ENCODE results near the gene CAV1. TPM values are rescaled to one million over a fixed set of nuclear protein-coding genes. Genes with fewer than 3 reads are reported as not detected.

The CAV1 gene
- total RNA-seq, 4 donors from 2014 or later = 445 to 895 (median 578) TPM

DNA sequence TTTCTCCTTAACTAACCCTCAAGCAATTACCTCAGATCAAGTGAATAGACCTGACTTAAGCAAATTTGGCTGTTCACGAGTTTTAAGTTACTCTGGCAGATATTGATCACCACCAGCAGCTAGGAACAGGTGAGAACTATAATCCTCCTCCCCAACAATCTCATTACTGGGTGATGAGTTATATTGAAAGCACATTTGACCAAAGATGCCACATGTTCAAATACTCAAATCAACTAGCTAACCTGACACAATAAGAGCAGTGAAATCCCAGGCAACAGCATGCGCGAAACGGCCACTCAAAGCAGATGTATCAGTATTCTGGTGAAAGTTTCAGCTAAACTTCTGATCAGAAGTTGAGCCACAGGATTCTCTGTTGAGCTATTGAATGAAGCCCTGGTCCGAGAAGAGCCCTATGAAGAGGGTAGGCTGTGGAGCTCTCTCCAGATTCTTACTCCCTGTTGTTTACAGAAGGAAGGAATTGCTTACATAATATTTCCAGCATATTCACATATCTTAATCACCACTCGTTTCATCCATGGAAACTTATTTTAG lies 52.6 kb downstream of the CAV1 start:
- TF ChIP-seq, protein P1, sequence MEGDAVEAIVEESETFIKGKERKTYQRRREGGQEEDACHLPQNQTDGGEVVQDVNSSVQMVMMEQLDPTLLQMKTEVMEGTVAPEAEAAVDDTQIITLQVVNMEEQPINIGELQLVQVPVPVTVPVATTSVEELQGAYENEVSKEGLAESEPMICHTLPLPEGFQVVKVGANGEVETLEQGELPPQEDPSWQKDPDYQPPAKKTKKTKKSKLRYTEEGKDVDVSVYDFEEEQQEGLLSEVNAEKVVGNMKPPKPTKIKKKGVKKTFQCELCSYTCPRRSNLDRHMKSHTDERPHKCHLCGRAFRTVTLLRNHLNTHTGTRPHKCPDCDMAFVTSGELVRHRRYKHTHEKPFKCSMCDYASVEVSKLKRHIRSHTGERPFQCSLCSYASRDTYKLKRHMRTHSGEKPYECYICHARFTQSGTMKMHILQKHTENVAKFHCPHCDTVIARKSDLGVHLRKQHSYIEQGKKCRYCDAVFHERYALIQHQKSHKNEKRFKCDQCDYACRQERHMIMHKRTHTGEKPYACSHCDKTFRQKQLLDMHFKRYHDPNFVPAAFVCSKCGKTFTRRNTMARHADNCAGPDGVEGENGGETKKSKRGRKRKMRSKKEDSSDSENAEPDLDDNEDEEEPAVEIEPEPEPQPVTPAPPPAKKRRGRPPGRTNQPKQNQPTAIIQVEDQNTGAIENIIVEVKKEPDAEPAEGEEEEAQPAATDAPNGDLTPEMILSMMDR (IDR thresholded peaks at IDR 0.05; ENCODE audit: low read depth) = no peak

DNA sequence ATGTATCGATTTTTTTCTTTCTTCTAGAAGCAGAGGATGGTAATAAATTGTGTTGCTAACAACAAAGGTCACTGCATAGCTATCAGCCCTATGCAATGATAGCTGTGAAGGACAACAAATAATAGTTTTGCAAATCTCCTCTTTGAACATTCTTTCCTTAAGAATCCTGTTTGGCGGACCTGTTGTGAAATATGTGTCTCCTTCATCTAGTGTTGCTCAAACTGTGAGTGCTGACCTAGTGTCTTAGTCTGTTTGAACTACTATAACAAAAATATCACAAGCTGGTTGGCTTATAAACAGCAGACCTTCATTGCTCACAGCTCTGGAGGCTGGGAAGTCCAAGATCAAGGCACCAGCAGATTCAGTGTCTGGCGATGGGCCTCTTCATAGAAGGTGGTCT lies 53.7 kb downstream of the CAV1 start:
- TF ChIP-seq, protein P1 (IDR thresholded peaks at IDR 0.05; ENCODE audit: low read depth) = no peak

DNA sequence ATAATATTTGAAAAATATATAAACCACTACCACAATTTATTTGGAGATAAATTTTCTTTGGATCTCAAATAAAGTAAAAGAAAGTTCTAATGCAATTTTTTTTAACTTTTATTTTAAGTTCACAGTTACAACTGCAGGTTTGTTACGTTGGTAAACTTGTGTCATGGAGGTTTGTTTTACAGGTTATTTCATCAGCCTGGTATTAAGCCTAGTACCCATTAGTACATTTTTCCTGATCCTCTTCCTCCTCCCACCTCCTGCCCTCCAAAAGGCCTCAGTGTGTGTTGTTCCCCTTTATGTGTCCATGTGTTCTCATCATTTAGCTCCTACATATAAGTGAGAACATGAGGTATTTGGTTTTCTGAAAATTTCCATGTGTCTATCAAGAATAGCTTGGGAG lies 54.5 kb downstream of the CAV1 start:
- TF ChIP-seq, protein P1 (IDR thresholded peaks at IDR 0.05; ENCODE audit: low read depth) = no peak

DNA sequence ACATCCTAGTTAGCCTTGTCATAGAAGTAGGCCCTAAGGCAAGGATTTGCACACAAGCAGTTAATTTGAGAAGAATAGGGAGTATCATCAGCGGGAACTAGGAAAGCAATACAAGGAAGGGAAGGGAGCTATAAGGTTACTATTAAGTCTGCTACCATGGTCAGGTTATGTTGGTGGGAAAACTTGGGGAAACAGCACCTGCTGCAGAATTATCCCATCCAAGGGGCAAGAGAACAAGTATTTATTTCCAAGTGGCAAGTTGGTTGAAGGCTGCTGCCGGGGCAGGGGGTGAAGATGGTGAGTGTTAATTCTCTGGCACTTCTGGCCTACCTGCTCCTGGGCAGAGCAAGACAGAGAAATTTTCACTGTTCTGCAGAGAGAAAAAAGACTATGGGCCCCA lies 55.0 kb downstream of the CAV1 start:
- TF ChIP-seq, protein P1 (IDR thresholded peaks at IDR 0.05; ENCODE audit: low read depth) = no peak

DNA sequence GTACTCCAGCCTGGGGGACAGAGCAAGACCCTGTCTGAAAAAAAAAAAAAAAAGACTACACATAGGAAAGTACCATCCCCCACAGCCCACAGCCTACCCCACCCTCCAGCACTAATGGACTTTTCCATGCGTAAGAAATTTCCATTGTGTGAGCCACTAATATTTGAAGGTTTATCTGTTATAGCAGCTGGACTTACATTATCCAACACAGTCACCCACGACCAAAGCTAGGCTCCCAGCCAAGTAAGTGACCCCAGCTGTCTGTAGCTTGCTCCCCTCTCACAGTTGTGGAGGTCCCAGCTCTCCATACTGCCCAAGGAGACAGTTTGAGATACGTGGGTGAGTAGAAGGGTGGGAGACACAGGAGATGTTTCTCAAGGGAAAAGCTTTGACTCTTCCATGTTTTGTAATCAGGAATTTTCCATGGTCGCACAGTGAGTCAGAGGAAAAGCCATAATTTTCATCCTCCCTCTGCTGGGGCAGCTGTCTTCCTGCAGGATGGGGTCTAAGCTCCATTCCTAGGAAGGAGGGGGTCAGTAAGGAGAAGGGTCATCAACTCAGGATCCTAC lies 57.4 kb downstream of the CAV1 start:
- TF ChIP-seq, protein P1 (IDR thresholded peaks at IDR 0.05; ENCODE audit: low read depth) = no peak

DNA sequence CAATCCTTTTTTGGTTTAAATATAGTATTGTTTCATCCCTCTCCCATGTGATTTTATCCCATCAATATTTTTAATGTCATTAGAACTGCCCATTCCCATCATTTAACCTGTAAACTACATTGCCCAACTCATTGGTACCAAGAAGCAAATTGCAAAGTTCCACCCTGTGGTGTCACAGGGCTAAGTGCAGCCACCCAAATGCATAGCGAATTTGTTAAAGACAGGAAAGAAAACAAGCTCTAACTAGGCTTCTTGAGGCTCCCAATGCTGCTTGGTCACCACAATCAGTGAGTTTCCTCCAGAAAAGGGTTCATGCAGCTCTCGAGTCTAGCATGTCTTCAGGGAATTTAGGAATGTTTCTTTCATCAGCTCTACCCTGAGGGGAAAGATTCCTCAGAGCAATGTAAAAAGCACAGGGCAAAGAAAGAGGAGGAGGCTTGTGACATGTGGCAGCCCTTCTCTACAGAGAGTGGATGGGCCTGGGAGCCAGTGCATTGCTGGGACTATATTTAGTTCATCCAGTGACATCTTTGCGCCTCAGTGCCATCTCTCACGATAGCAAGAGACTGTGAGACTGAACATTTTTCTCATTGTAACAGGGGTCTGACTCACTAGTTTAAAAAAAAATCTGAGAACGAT lies 58.1 kb downstream of the CAV1 start:
- TF ChIP-seq, protein P1 (IDR thresholded peaks at IDR 0.05; ENCODE audit: low read depth) = no peak

DNA sequence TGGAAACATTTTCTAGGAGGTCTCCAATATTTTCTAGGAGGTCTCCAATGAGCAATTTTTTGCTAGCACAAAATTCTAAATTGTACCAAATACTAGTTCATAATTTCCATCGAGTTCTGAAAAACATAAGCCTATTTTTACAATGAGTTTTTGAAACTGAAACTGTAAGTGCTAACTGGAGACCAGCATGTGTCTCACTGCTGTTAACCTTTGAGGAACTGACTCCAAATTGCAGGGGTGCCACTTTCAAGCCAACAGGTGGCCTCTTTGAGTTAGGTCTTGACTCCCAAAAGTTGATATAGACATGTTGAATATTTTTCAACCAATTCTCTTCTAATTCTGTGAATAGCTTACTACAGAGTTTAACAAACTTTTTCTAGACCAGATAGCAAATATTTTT lies 58.8 kb downstream of the CAV1 start:
- TF ChIP-seq, protein P1 (IDR thresholded peaks at IDR 0.05; ENCODE audit: low read depth) = no peak

All from subcutaneous adipose tissue (tissue), 4 donors.